ENCODE data around the gene CPM.
"Not testable (repeated sequence)": the region's sequence is repeated elsewhere in the genome, so short reads cannot be mapped to it uniquely, and the experiment has no call there.

CPM gene

GRCh38 chr12:68823696-68824095 is 109.3 kb downstream of the CPM start:
- no peak for DNase-seq

GRCh38 chr12:68821357-68822188 is 111.4 kb downstream of the CPM start:
- DNase-seq, result no peak

GRCh38 chr12:68819481-68819880 is 113.5 kb downstream of the CPM start:
- not testable (repeated sequence) for DNase-seq

GRCh38 chr12:68815928-68816800 is 116.8 kb downstream of the CPM start:
- DNase-seq, result no peak

GRCh38 chr12:68815232-68815927 is 117.6 kb downstream of the CPM start:
- DNase-seq, result no peak

GRCh38 chr12:68814490-68815231 is 118.3 kb downstream of the CPM start:
- DNase-seq, result no peak

- no peak for DNase-seq
Observed at GRCh38 chr12:68813242-68813593, 119.8 kb downstream of the CPM start.

- DNase-seq, result no peak
Observed at GRCh38 chr12:68812553-68813241, 120.3 kb downstream of the CPM start.

GRCh38 chr12:68811573-68811972 is 121.4 kb downstream of the CPM start:
- DNase-seq, result not testable (repeated sequence)

- DNase-seq, result not testable (repeated sequence)
Observed at GRCh38 chr12:68810027-68810389, 123.0 kb downstream of the CPM start.

- no peak for DNase-seq
Observed at GRCh38 chr12:68809190-68810026, 123.6 kb downstream of the CPM start.

- DNase-seq, result peak; percentile 45
Observed at GRCh38 chr12:68808388-68809189, 124.4 kb downstream of the CPM start.

- DNase-seq, result peak; percentile 85
Observed at GRCh38 chr12:68807576-68808387, 125.2 kb downstream of the CPM start, which contains the start of gene MDM2. Gene MDM2, plus strand, starts transcription at chr12:68808177. Its CDS starts 301 bp downstream, at chr12:68808478.

- not testable (repeated sequence) for DNase-seq
Observed at GRCh38 chr12:68807274-68807575, 125.7 kb downstream of the CPM start.

- DNase-seq, result no peak
Observed at GRCh38 chr12:68806488-68807237, 126.3 kb downstream of the CPM start.

- DNase-seq, result no peak
Observed at GRCh38 chr12:68805592-68806120, 127.3 kb downstream of the CPM start.

- no peak for DNase-seq
Observed at GRCh38 chr12:68804657-68805591, 128.0 kb downstream of the CPM start.

Measured in NCI-H2227 treated with DMSO at 0.1 percent for 48 hours (cell line).